GM21526 (cell line): ENCODE measurements around the gene UQCRC2.
"Not testable (repeated sequence)": the region's sequence is repeated elsewhere in the genome, so short reads cannot be mapped to it uniquely, and the experiment has no call there.

ENCODE experiments used
- ATAC-seq: cut with Tn5 transposase; IDR thresholded peaks from one replicate; pipeline ENCODE4 v1.9.1; 2021; ENCODE audit warnings: moderate library complexity; ENCODE audit not compliant: unreplicated experiment, low FRiP score

Gene UQCRC2

DNA sequence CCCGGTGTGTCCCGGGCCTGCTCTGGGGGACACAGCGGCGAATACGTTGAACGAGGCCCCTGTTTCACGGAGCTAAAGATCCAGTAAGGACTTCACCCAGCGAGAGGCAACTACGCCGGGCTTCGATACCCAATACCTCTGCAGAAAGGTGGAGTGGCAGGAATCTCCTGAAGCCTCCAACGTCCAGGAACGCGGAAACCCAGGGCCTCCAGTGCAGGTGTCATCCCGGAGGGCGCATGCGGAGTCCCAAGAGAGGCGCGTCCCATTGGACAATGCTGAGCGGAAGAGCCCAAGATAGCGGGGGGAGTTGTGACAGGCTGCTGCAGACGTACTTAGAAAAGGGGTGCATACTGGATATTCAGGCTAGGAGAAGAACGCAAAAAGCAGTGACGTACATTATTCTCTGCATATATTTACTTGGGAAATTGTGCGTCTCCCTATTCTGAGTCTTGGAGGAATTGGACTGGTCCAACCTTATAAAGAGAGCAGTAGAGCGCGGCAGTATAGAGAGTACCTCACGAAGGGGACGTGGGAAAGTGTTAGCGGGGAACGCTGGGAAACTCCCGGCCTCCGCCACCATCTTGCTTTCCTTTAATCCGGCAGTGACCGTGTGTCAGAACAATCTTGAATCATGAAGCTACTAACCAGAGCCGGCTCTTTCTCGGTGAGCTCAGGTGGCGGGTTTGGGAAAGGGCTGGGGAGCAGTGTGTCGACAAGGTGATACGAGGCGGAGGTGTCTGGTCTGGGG is at the start of gene UQCRC2:
Gene UQCRC2 (plus strand): TSS at position 569 of the 748 bp plus-strand sequence. CDS start 63 bp downstream, at position 632.
- ATAC-seq: peak; percentile 73

DNA sequence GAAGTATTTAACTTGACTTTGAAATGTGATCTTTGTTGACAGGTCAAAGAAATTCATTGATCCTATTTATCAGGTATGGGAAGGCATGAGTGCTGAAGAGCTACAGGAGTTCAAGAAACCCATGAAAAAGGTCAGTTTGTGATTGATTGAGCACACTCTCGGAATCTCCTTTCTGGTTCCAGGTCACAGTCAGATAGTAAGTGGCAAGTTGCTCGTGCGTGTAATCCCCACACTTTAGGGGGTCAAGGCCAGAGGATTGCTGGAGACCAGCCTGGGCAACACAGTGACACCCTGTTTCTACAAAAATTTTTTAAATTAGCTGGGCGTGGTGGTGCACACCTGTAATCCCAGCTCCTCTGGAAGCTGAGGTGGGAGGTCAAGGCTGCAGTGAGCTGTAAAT is 20.5 kb upstream of the UQCRC2 start:
- not testable (repeated sequence) for ATAC-seq

DNA sequence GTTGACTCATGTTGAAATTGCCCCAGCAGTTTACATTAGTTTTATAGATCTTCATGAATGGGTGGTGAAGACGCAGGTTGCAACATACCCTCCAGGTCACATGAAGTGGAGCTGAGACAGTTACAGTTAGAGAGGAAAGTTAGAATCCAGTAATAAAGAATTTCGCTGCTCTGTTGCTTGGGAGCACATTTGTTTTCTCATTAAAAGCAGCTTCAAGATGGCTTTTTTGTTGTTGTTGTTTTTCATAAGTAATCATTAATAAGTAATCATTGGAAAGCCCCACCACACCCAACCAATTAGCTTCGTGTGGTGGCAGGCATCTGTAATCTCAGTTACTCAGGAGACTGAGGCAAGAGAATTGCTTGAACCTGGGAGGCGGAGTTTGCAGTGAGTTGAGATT is 19.8 kb upstream of the UQCRC2 start:
- ATAC-seq: not testable (repeated sequence)

DNA sequence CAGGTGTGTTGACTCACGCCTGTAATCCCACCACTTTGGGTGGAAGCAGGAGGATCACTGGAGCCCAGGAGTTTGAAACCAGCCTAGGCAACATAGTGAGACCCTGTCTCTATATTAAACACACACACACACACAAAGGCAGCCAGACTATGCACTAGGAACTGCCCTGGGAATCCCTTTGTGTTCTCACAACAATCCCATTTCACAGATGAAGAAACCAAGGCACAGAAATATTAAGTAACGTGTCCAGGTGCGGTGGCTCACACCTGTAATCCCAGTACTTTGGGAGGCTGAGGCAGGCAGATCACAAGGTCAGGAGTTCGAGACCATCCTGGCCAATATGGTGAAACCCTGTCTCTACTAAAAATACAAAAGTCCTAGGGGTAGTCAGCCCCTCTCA is 19.4 kb upstream of the UQCRC2 start:
- ATAC-seq: not testable (repeated sequence)

DNA sequence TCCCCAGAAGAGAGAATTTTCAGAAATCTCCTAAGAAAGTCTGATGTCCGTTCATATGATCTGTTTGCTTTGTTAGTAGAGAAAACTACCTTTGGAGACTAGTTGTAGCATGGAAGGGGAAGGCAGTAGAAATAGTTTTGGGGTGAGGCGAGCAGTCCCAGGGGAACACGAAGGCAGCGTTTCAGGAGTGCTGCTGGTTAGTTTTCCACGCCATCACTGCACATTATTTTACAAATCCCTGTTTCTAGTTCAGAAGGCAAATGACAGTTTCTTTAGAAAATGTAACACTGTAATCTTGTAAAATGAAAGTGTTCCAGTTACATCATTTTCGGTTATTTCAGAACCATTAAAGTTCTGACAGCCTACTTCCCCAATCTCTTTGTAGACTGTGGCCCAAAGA is 16.9 kb upstream of the UQCRC2 start:
- ATAC-seq: not testable (repeated sequence)

DNA sequence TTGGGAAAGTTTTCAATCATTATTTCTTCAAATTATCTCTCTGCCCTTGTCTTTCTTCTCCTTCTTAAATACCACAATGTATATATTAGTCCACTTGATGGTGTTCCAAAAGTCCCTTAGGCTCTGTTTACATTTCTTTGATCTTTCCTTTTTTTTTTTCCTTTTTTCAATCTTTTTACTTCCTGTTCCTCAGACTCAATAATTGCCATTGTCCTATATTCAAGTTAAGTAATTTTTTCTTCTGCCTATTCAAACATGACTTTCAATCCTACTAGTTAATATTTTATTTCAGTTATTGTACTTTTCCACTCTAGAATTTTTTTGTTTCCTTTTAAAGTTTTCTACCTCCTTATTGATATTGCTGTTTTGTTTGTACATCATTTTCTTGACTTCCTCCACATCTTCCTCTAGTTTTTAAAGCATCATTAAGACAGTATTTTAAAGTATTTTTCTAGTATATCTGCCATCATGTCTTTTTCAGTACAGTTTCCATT is 15.8 kb upstream of the UQCRC2 start:
- ATAC-seq: no peak

DNA sequence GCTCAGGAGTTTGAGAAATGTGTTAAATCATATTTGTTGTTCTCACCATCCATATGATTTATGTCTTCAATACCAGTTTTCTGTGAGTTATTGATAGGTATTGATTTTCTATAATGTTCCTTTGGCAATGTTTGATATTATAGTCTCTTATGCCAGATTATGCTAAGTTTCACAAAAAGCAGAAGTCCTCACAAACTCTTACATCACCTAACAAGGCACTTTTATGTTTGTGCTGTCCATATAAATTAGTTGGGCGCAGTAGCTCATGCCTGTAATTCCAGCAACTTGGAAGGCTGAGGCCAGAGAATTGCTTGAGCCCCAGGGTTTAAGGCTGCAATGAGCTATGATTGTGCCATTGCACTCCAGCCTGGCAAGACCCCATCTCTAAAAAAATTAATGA is 12.6 kb upstream of the UQCRC2 start:
- no peak for ATAC-seq

DNA sequence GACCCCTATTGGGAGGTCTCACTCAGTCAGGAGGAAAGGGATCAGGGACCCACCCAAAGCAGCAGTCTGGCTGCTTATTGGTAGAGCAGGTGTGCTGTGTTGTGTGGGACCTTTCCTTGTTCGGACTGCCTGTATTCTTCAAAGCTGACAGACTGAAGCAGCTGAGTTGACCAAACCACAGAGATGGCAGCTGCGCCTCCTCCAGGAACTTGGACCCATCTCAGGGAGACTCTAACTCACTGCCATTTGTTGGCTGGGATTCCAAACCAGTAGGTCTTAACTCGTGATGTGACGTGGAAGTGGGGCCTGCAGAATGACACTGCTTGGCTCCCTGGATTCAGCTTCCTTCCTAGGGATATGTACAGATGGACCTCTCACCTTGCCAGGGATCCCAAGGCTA is 9.6 kb upstream of the UQCRC2 start:
- no peak for ATAC-seq

DNA sequence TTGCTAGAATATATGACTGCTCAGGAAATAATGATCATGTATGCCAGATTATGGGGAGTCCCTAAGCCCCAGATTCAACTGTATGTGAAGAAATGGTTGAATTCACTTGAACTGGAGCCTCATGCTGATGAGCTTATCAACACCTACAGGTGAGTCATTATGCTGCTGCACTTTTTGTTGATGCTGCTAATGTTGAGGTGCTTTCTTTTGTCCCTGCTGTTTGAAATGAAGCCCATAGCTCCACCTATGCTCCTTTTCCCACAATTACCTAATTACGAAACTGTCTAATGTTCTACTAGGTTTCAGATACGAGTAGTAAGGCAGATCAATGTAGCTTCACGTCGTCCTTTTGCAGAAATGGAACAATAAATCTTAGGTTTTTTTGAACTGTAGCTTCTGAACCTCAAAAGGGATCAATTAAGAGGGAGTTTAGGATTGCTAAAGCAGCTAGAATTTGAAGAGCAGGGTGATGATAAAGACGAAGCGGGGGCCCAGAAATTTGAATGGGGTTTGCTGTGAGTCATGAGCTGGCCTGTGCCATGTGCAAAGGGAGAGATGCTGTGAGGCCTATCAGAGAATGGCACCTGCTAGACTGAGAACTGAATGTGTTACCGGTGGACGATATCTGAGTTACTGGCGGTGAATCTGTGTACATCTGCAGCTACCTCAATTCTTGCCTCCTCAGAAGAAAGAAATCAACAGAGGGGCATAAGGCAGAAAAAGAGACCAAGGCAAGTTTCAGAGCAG is 6.1 kb upstream of the UQCRC2 start:
- ATAC-seq: no peak

DNA sequence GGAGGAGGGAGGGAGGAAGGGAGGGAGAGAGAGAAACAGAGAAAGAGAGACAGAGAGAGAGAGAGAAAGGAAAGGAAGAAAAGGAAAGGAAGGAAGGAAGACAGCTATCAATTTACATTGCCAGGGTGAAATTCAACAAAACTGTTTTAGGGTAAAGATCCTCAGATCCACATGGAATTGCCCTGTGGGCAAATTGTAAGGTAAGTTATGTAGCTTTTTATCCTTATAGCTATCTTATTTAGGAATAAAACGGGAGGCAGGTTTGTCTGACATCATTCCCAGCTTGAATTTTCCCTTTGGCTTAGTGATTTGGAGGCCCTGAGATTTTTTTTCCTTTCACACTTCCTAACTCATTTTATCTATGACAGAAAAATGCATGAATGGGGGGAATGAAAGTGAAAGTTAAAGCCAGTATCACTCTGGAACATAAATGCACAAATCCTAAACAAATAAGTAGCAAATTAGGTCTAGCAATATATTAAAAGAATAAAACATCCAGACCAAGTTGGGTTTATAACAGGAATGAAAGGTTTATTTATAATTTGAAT is 3.4 kb upstream of the UQCRC2 start:
- ATAC-seq: no peak

DNA sequence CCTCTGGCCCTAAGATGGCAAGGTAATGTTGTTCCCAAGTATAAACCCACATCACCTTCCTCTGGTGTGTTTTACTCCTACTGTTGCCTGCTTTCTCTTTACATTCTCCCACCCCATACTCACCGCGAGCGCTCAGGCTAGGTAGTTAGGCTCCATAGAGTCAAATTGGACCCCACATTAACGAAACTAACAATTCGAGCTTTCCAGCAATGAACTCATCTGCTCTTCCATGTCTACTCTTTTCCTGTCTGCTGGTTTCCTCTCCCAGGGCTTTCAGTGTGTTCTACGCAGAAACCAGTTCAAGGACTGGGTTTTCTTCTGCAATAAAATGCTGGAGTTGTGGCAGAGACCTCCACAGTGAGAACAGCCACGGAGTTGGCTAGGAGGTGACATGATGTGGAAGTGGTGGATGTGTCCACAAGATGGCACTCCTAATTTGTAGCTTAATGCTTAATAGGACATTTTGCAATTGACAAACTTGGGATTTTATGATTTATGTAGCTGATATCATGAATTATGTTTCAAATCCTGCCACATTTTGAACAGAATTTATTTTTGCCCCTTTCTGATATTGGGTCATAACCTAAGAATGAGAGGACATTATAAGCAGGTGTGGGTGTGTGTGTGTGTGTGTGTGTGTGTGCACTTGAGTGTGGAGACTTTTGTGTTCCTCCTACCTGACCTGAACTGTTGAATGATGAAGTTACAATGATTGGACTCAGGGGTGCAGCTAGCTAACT is 2.2 kb upstream of the UQCRC2 start:
- ATAC-seq: no peak

DNA sequence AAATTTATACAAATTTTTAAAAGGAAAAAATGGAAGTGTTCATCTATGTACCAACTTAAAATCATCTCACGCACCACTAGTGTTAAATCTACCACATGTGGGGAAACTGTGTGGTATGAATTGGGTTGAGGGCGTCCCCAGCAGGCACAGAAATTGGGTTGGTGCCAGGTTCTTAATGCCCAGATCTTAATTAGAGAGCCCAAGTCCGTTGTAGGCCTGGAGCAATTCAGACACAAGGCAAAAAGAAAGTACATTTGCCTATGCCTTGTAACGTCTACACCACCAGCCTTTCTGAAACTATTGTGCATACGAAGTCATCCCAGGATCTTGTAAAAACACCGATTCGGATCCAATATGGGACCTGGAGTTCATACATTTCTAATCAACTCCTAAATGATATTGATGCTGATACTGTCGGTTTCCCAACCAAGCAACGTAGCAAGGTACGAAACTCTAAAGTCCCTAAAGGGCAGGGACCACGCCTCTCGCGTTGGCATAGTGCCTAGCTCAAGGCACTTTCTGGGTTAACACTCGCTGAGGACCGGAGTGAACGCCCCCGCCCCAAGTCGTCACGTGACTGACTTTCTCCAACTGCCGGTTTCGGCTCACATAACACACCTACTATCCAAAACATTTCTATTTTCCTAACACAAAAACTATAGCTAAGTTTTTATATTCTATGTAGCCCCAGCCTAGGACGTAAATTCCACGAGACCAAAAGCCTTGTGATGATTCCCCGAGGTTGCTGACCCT is 945 bp upstream of the UQCRC2 start:
- ATAC-seq: peak; percentile 39

DNA sequence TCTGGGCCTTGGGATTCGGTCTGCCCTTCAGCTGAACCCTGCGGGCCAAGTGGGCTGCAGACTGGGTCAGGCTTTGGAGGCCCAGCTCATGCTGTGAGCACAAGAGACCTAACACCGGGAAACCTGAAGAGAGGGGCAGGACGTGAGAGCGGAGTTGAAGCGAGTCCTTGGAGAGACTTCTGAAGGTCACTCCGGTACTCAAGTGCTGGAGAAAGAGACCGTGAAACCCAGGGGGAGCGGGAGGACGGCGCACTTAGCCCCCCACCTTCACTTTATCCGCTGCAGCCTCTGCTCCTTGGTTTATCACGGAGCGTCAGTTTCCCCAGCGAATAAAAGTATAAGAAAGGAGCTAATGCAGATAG is 361 bp downstream of the UQCRC2 start:
- ATAC-seq: peak; percentile 9

DNA sequence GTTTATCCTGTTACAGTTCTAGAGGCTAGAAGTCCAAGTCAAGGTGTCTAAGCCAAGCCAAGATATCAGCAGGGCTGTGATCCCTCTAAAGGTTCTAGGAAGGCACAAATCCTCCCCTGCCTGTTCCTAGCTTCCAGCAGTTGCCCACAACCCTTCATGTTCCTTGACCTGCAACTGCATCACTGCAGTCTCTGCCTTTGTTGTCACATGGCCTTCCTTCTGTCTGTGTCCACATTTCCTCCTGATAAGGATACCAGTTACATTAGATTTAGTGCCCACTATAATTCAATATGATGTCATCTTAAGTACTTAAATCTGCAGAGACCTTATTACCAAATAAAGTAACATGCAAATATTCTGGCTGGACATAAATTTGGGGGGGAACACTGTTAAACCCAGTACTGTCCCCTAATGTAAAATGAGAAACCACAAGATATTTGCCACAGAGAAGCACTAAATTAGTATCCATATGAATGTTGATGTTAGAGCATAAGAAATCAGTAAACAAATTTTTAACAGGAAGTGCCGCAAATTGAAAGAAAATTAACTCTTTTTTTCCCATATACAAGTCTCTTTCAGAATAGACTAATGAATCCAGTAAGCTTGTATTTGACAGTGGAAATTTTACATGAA is 4.7 kb downstream of the UQCRC2 start:
- no peak for ATAC-seq

DNA sequence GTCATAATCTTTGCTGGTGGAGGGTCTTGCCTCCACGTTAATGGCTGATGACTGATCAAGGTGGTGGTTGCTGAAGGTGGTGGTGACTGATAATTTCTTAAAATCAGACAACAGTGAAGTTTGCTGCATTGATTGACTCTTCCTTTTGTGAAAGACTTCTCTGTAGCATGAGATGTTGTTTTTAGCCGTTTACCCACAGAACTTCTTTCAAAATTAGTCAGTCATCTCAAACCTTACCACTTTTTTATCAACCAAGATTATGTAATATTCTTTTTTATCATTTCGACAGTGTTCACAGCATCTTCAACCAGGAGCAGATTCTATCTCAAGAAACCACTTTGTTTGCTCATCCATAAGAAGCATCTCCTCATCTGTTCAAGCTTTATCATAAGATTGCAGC is 5.9 kb downstream of the UQCRC2 start:
- no peak for ATAC-seq

DNA sequence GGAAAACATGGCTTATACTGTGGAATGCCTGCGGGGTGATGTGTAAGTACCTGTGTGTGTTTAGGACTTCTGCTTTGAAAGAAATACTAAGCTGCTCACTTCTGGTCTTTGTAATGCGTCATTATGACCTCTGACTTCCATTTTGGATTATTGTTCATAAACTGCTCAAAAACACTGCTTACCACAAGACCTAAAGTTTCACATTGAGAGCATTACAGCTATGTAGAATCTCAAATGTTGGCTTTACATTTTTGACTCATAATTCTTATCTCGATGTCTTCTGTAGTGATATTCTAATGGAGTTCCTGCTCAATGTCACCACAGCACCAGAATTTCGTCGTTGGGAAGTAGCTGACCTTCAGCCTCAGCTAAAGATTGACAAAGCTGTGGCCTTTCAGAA is 9.3 kb downstream of the UQCRC2 start:
- no peak for ATAC-seq

DNA sequence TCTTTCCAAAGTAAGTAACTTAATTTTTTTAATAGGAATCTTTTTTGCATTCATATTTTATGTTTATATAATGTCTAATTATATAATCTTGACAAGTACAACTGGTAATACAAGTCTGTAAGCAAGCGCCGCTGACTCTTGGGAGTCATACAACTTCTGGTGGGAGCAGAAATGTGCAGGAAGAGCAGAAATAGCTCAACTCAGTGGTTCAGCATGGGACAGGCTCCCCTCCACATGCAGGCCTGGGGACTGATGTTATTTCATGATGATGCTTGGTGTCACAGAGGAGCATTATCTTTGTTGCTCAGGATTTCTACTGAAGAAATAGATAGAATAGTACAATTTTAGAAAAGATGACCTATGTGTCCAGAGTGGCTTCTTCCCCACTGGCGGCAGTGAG is 10.7 kb downstream of the UQCRC2 start:
- no peak for ATAC-seq

DNA sequence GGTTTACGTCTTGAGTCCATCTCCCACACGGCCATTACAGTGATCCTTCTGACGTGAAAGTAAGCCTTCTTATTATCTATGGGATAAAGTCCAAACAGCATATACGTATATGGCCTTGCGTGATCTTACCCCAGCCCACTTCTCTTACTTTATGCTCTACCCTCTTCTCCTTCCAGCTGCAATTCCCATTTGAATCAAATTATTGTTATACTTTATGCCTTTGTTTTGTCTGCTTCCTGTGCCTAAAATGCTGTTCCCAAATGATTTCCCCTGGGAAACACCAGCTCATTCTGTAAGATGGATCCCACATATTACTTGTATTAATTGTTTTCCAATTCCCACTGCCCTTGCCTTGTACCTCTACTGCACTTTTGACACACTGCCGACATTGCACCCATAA is 11.2 kb downstream of the UQCRC2 start:
- ATAC-seq: no peak

DNA sequence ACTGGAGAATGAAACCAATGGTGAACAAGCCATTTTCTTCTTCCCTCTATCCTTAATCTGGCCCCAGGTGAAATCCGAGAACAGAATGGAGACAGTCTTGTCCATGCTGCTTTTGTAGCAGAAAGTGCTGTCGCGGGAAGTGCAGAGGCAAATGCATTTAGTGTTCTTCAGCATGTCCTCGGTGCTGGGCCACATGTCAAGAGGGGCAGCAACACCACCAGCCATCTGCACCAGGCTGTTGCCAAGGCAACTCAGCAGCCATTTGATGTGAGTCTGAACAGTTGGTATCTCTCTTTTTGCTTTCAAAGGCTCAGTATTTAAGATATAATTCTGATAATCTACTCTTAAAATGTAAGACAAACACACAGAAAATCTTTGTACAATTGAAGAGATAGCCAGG is 18.7 kb downstream of the UQCRC2 start:
- ATAC-seq: no peak

DNA sequence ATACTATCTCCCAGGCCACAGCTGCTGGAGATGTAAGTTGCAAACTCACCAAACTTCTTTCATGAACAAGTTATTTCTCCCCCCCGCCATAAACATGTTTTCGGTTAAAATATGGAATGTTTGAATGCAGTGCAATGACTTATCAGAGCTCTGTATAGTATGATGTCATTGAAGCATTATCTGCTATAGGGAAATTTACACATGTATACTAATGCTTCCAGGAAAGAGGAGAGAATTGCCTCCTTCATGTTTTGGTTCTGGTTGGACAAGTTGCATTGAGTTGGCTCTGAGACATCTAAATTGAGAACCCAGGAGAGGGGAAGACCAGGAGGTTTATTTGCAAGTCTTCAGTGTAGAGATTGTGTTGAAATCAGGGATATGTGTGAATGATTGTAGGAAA is 20.8 kb downstream of the UQCRC2 start:
- ATAC-seq: no peak
